ENCODE measurements around the gene ENOX2. TPM values are rescaled to one million over a fixed set of nuclear protein-coding genes. Genes with fewer than 3 reads are reported as not detected.

ENOX2 gene
- total and polyA plus RNA-seq, 2 donors, result 7.4 to 7.8 TPM

- 97% methylated on average over 3 of the region's 3 CpGs for WGBS
- no peak for DNase-seq (ENCODE audit: low read depth in 6 of 9, low spot score in 9 of 9)
- H3K4me3 ChIP-seq (ENCODE audit: low read length in 2 of 2), result no peak overlapping the region
- no peak overlapping the region for H3K27ac ChIP-seq (ENCODE audit: low read depth in 1 of 2, low read length in 1 of 2)
- H3K27me3 ChIP-seq (ENCODE audit: control insufficient read depth in 2 of 2, insufficient read depth in 1 of 2, low read length in 1 of 2), result no peaks in the 10 kb centered on the region
- H3K9me3 ChIP-seq (ENCODE audit: control insufficient read depth in 2 of 2, insufficient read depth in 1 of 2, low read length in 1 of 2), result no peaks in the 10 kb centered on the region
- peaks cover 4 to 7% of the 10 kb centered on the region in 2 donors for H3K36me3 ChIP-seq (ENCODE audit: control insufficient read depth in 2 of 2, insufficient read depth in 2 of 2, low read length in 1 of 2)
- H3K4me1 ChIP-seq (ENCODE audit: control insufficient read depth in 2 of 2, insufficient read depth in 2 of 2, low read length in 2 of 2), result no peaks in the 10 kb centered on the region
Measured at GRCh38 chrX:130631011-130631410, 272.0 kb downstream of the ENOX2 start.

GRCh38 chrX:130628516-130628915 is 274.5 kb downstream of the ENOX2 start:
- Histone ChIP-seq H3K36me3 (ENCODE audit: control insufficient read depth in 2 of 2, insufficient read depth in 2 of 2, low read length in 1 of 2) (peaks cover 0 to 7% of the 10 kb centered on the region in 2 donors), H3K4me1 (ENCODE audit: control insufficient read depth in 2 of 2, insufficient read depth in 2 of 2, low read length in 2 of 2) (no peaks in the 10 kb centered on the region), H3K27ac (ENCODE audit: low read depth in 1 of 2, low read length in 1 of 2) (no peak overlapping the region), H3K27me3 (ENCODE audit: control insufficient read depth in 2 of 2, insufficient read depth in 1 of 2, low read length in 1 of 2) (no peaks in the 10 kb centered on the region), H3K9me3 (ENCODE audit: control insufficient read depth in 2 of 2, insufficient read depth in 1 of 2, low read length in 1 of 2) (no peaks in the 10 kb centered on the region), H3K4me3 (ENCODE audit: low read length in 2 of 2) (no peak overlapping the region)
- no peak for DNase-seq (ENCODE audit: low read depth in 6 of 9, low spot score in 9 of 9)
- WGBS, result 98% methylated on average over 2 of the region's 2 CpGs

GRCh38 chrX:130626521-130626920 is 276.5 kb downstream of the ENOX2 start:
- no peak for DNase-seq (ENCODE audit: low read depth in 6 of 9, low spot score in 9 of 9)
- H3K9me3 ChIP-seq (ENCODE audit: control insufficient read depth in 2 of 2, insufficient read depth in 1 of 2, low read length in 1 of 2), result no peaks in the 10 kb centered on the region
- H3K27me3 ChIP-seq (ENCODE audit: control insufficient read depth in 2 of 2, insufficient read depth in 1 of 2, low read length in 1 of 2), result no peaks in the 10 kb centered on the region
- no peaks in the 10 kb centered on the region for H3K4me1 ChIP-seq (ENCODE audit: control insufficient read depth in 2 of 2, insufficient read depth in 2 of 2, low read length in 2 of 2)
- H3K27ac ChIP-seq (ENCODE audit: low read depth in 1 of 2, low read length in 1 of 2), result no peak overlapping the region
- no peak overlapping the region for H3K4me3 ChIP-seq (ENCODE audit: low read length in 2 of 2)
- H3K36me3 ChIP-seq (ENCODE audit: control insufficient read depth in 2 of 2, insufficient read depth in 2 of 2, low read length in 1 of 2), result peaks cover 0 to 7% of the 10 kb centered on the region in 2 donors

- Histone ChIP-seq H3K36me3 (ENCODE audit: control insufficient read depth in 2 of 2, insufficient read depth in 2 of 2, low read length in 1 of 2) (peaks cover 0 to 3% of the 10 kb centered on the region in 2 donors), H3K27ac (ENCODE audit: low read depth in 1 of 2, low read length in 1 of 2) (no peak overlapping the region), H3K27me3 (ENCODE audit: control insufficient read depth in 2 of 2, insufficient read depth in 1 of 2, low read length in 1 of 2) (no peaks in the 10 kb centered on the region), H3K9me3 (ENCODE audit: control insufficient read depth in 2 of 2, insufficient read depth in 1 of 2, low read length in 1 of 2) (no peaks in the 10 kb centered on the region), H3K4me1 (ENCODE audit: control insufficient read depth in 2 of 2, insufficient read depth in 2 of 2, low read length in 2 of 2) (no peaks in the 10 kb centered on the region), H3K4me3 (ENCODE audit: low read length in 2 of 2) (no peak overlapping the region)
- whole genome bisulfite sequencing, result 93% methylated on average over 6 of the region's 6 CpGs
- no peak for DNase-seq (ENCODE audit: low read depth in 6 of 9, low spot score in 9 of 9)
Measured at GRCh38 chrX:130625386-130625785, 277.6 kb downstream of the ENOX2 start.

- Histone ChIP-seq H3K36me3 (ENCODE audit: control insufficient read depth in 2 of 2, insufficient read depth in 2 of 2, low read length in 1 of 2) (peaks cover 0 to 3% of the 10 kb centered on the region in 2 donors), H3K27me3 (ENCODE audit: control insufficient read depth in 2 of 2, insufficient read depth in 1 of 2, low read length in 1 of 2) (no peaks in the 10 kb centered on the region), H3K4me1 (ENCODE audit: control insufficient read depth in 2 of 2, insufficient read depth in 2 of 2, low read length in 2 of 2) (no peaks in the 10 kb centered on the region), H3K4me3 (ENCODE audit: low read length in 2 of 2) (no peak overlapping the region), H3K27ac (ENCODE audit: low read depth in 1 of 2, low read length in 1 of 2) (no peak overlapping the region), H3K9me3 (ENCODE audit: control insufficient read depth in 2 of 2, insufficient read depth in 1 of 2, low read length in 1 of 2) (no peaks in the 10 kb centered on the region)
- 94% methylated on average over 4 of the region's 4 CpGs for WGBS
- DNase-seq (ENCODE audit: low read depth in 6 of 9, low spot score in 9 of 9), result no peak
Measured at GRCh38 chrX:130623518-130623917, 279.5 kb downstream of the ENOX2 start.

GRCh38 chrX:130615941-130616340 is 287.1 kb downstream of the ENOX2 start:
- Histone ChIP-seq H3K27ac (ENCODE audit: low read depth in 1 of 2, low read length in 1 of 2) (no peak overlapping the region), H3K36me3 (ENCODE audit: control insufficient read depth in 2 of 2, insufficient read depth in 2 of 2, low read length in 1 of 2) (no peaks in the 10 kb centered on the region), H3K4me1 (ENCODE audit: control insufficient read depth in 2 of 2, insufficient read depth in 2 of 2, low read length in 2 of 2) (no peaks in the 10 kb centered on the region), H3K27me3 (ENCODE audit: control insufficient read depth in 2 of 2, insufficient read depth in 1 of 2, low read length in 1 of 2) (no peaks in the 10 kb centered on the region), H3K4me3 (ENCODE audit: low read length in 2 of 2) (no peak overlapping the region), H3K9me3 (ENCODE audit: control insufficient read depth in 2 of 2, insufficient read depth in 1 of 2, low read length in 1 of 2) (no peaks in the 10 kb centered on the region)
- DNase-seq (ENCODE audit: low read depth in 6 of 9, low spot score in 9 of 9), result no peak
- 100% methylated on average over 3 of the region's 3 CpGs for WGBS

GRCh38 chrX:130607431-130607830 is 295.6 kb downstream of the ENOX2 start:
- DNase-seq (ENCODE audit: low read depth in 6 of 9, low spot score in 9 of 9), result no peak
- 86% methylated on average over 4 of the region's 4 CpGs for whole genome bisulfite sequencing
- H3K4me3 ChIP-seq (ENCODE audit: low read length in 2 of 2), result no peak overlapping the region
- no peaks in the 10 kb centered on the region for H3K4me1 ChIP-seq (ENCODE audit: control insufficient read depth in 2 of 2, insufficient read depth in 2 of 2, low read length in 2 of 2)
- H3K27ac ChIP-seq (ENCODE audit: low read depth in 1 of 2, low read length in 1 of 2), result no peak overlapping the region
- no peaks in the 10 kb centered on the region for H3K9me3 ChIP-seq (ENCODE audit: control insufficient read depth in 2 of 2, insufficient read depth in 1 of 2, low read length in 1 of 2)
- H3K27me3 ChIP-seq (ENCODE audit: control insufficient read depth in 2 of 2, insufficient read depth in 1 of 2, low read length in 1 of 2), result no peaks in the 10 kb centered on the region
- no peaks in the 10 kb centered on the region for H3K36me3 ChIP-seq (ENCODE audit: control insufficient read depth in 2 of 2, insufficient read depth in 2 of 2, low read length in 1 of 2)

GRCh38 chrX:130606425-130606824 is 296.6 kb downstream of the ENOX2 start:
- Histone ChIP-seq H3K27ac (ENCODE audit: low read depth in 1 of 2, low read length in 1 of 2) (no peak overlapping the region), H3K27me3 (ENCODE audit: control insufficient read depth in 2 of 2, insufficient read depth in 1 of 2, low read length in 1 of 2) (no peaks in the 10 kb centered on the region), H3K4me3 (ENCODE audit: low read length in 2 of 2) (no peak overlapping the region), H3K36me3 (ENCODE audit: control insufficient read depth in 2 of 2, insufficient read depth in 2 of 2, low read length in 1 of 2) (no peaks in the 10 kb centered on the region), H3K9me3 (ENCODE audit: control insufficient read depth in 2 of 2, insufficient read depth in 1 of 2, low read length in 1 of 2) (no peaks in the 10 kb centered on the region), H3K4me1 (ENCODE audit: control insufficient read depth in 2 of 2, insufficient read depth in 2 of 2, low read length in 2 of 2) (no peaks in the 10 kb centered on the region)
- no peak for DNase-seq (ENCODE audit: low read depth in 6 of 9, low spot score in 9 of 9)
- 87% methylated on average over 4 of the region's 4 CpGs for WGBS

- no peak overlapping the region for H3K4me3 ChIP-seq (ENCODE audit: low read length in 2 of 2)
- no peaks in the 10 kb centered on the region for H3K27me3 ChIP-seq (ENCODE audit: control insufficient read depth in 2 of 2, insufficient read depth in 1 of 2, low read length in 1 of 2)
- no peaks in the 10 kb centered on the region for H3K36me3 ChIP-seq (ENCODE audit: control insufficient read depth in 2 of 2, insufficient read depth in 2 of 2, low read length in 1 of 2)
- no peak for DNase-seq (ENCODE audit: low read depth in 6 of 9, low spot score in 9 of 9)
- no peaks in the 10 kb centered on the region for H3K4me1 ChIP-seq (ENCODE audit: control insufficient read depth in 2 of 2, insufficient read depth in 2 of 2, low read length in 2 of 2)
- WGBS, result 69% methylated on average over 3 of the region's 3 CpGs
- H3K9me3 ChIP-seq (ENCODE audit: control insufficient read depth in 2 of 2, insufficient read depth in 1 of 2, low read length in 1 of 2), result no peaks in the 10 kb centered on the region
- H3K27ac ChIP-seq (ENCODE audit: low read depth in 1 of 2, low read length in 1 of 2), result no peak overlapping the region
Measured at GRCh38 chrX:130604882-130605281, 298.1 kb downstream of the ENOX2 start.

- no peak for DNase-seq (ENCODE audit: low read depth in 6 of 9, low spot score in 9 of 9)
- Histone ChIP-seq H3K4me3 (ENCODE audit: low read length in 2 of 2) (no peak overlapping the region), H3K27ac (ENCODE audit: low read depth in 1 of 2, low read length in 1 of 2) (no peak overlapping the region), H3K27me3 (ENCODE audit: control insufficient read depth in 2 of 2, insufficient read depth in 1 of 2, low read length in 1 of 2) (no peaks in the 10 kb centered on the region), H3K36me3 (ENCODE audit: control insufficient read depth in 2 of 2, insufficient read depth in 2 of 2, low read length in 1 of 2) (no peaks in the 10 kb centered on the region), H3K4me1 (ENCODE audit: control insufficient read depth in 2 of 2, insufficient read depth in 2 of 2, low read length in 2 of 2) (no peaks in the 10 kb centered on the region), H3K9me3 (ENCODE audit: control insufficient read depth in 2 of 2, insufficient read depth in 1 of 2, low read length in 1 of 2) (no peaks in the 10 kb centered on the region)
- 54% methylated on average over 9 of the region's 9 CpGs for WGBS
Measured at GRCh38 chrX:130594453-130594916, 308.5 kb downstream of the ENOX2 start.

All from thymus (tissue), 11 donors.